NCI-H2171 (cell line): Measurements from ENCODE around the gene PSG5.
"Not testable (repeated sequence)": the region's sequence is repeated elsewhere in the genome, so short reads cannot be mapped to it uniquely, and the experiment has no call there.

ENCODE experiments used
- DNase-seq: peaks from one replicate; lab custom pipeline; 2025; lab: John Stamatoyannopoulos, UW

PSG5 gene

GRCh38 chr19:43186311-43186935, at the start of gene PSG5:
TSS of gene PSG5 (minus strand) at chr19:43186536. CDS start at chr19:43186405, 131 bp downstream.
- not testable (repeated sequence) for DNase-seq

DNA sequence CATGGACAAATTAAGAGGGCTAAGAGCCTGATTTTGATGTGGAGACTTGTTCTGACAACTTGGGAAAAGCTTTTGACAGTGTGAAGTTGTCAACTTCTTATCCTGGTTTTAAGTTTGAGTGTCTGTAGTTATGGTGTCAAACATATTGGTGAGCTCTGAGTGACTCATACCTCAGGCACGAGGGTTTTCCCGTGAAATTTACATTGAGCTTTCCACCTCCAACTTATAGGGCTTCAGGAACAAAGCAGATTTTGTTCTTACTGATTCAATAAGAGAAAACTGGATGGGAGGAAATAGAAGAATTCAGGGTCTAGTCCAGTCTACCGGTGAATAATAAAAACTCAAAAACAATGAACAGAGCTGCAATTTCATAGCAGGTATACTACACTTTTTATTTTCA, 49.4 kb upstream of the PSG5 start:
- not testable (repeated sequence) for DNase-seq

DNA sequence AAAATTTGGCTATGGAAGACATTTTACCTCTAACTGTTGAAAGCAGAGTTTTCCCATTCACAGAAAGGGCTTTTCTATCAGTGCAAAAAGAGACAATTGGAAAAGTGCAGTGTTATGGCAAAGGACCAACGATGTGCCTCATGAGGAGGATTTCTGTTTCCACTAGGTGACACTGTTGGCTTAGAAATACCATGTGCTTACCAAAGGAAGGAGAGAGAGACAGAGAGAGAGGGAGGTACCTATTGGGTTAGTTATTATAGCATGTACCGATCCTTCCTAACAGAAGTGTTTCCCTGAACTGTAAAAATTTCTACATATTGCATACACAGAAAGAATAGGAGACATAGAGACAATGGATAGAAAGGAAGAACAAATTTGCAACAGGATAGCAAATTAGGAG, 43.0 kb upstream of the PSG5 start:
- DNase-seq, result no peak

- not testable (repeated sequence) for DNase-seq
Measured at GRCh38 chr19:43228730-43229129, 42.4 kb upstream of the PSG5 start.

GRCh38 chr19:43226986-43227385, 40.6 kb upstream of the PSG5 start:
- not testable (repeated sequence) for DNase-seq

GRCh38 chr19:43224855-43225253, 38.5 kb upstream of the PSG5 start:
- DNase-seq, result no peak

- not testable (repeated sequence) for DNase-seq
Measured at GRCh38 chr19:43224201-43224854, 38.0 kb upstream of the PSG5 start.

- DNase-seq, result not testable (repeated sequence)
Measured at GRCh38 chr19:43221891-43222290, 35.6 kb upstream of the PSG5 start.

GRCh38 chr19:43219136-43219535, 32.8 kb upstream of the PSG5 start:
- DNase-seq, result not testable (repeated sequence)

DNA sequence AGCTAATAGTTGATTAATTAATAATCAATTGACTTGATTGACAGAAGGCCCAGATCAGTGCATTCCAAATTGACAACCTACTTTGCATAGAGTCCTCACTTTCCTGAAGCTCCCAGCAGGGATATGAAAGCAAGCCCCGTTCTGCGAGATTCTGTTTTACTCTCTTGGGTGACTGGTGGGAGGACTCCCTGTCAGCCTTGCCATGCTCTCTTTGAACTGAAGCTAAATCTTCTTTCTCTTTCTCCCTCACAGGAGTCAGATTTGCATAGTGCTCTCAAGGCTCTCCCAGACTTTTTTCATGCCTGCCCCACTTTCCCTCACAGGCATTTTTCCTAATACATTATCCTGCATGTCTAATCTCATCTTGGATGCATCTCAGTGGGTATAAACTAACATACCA, 29.5 kb upstream of the PSG5 start:
- not testable (repeated sequence) for DNase-seq

GRCh38 chr19:43207991-43208390, 21.7 kb upstream of the PSG5 start:
- DNase-seq, result no peak

DNA sequence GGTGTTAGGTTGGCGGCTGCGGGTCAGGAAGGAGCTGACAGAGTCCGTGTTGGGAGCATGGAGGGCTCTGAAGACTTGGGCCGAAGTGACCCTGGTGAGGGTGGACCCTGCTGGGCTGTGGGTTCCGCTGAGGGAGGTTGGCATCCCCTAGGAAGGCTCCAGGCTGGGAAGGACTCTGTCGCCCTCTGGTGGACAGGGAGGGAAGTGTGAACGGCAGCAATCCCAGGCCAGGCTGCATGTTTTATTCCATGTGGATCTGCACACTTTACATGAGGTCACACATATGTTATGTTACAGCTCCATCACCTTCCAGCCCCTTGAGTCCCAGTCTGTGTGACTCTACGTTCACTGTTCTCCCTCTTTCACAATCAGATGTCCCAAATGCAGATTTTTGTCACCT, 20.8 kb upstream of the PSG5 start:
- not testable (repeated sequence) for DNase-seq

- DNase-seq, result not testable (repeated sequence)
Measured at GRCh38 chr19:43205471-43206105, 19.3 kb upstream of the PSG5 start, which contains the start of gene PSG4. TSS of gene PSG4 (minus strand) at chr19:43205638. CDS start at chr19:43205536, 102 bp downstream.

- not testable (repeated sequence) for DNase-seq
Measured at GRCh38 chr19:43203611-43204010, 17.3 kb upstream of the PSG5 start.

DNA sequence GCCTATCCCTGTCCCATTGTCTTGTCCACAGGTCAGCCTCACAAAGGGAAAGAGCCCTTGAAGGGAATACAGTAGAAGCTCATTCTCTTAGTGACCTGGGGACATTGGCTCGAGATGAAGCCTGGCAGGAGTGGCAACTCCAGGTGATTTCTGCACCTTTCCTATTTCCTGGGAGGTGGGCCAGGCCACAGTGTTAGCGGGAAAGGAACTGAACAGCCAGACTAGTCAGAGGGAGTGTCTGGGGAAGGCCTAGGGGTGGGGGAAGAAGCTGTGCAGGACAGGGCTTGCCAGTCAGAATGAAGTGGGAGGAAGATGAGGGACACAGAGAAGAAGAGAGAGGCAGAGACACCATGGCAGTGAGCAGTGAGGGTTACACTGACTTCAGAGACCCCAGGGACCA, 15.6 kb upstream of the PSG5 start:
- not testable (repeated sequence) for DNase-seq

- not testable (repeated sequence) for DNase-seq
Measured at GRCh38 chr19:43201337-43201801, 15.0 kb upstream of the PSG5 start.

GRCh38 chr19:43198686-43199419, 12.5 kb upstream of the PSG5 start:
- not testable (repeated sequence) for DNase-seq

DNA sequence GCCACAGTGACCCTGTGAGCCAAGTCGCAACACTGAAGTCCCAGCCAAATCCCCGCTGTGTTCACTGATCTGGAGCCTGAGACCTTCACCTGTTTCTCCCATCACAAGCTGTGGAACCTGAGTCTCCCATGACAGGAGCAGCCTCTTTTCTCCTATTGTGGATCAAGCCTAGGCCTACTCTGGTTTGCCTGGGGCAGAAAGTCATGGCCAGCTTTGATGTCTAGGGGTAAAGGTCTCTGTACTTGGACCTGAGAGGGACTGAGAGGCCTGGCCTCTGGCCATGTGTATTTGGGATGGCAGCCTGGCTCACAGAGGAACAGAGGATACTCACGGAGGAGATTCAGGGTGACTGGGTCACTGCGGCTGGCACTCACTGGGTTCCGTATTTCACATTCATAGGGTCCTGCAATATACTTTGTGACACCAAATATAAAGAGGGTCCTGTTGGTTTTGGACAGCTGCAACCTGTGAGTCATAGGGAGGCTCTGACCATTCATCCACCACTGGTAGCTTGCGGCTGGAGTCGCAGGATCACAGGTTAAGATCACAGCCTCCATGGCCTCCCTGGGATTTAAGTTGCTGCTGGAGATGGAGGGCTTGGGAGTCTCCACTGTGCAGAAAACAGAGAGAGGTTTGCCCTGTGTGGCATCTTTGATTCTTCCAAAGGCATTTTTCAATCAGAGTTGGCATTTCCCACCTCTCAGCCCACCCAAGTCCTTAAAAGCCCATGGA, 11.5 kb upstream of the PSG5 start:
- not testable (repeated sequence) for DNase-seq

- DNase-seq, result not testable (repeated sequence)
Measured at GRCh38 chr19:43194397-43194796, 8.1 kb upstream of the PSG5 start.

DNA sequence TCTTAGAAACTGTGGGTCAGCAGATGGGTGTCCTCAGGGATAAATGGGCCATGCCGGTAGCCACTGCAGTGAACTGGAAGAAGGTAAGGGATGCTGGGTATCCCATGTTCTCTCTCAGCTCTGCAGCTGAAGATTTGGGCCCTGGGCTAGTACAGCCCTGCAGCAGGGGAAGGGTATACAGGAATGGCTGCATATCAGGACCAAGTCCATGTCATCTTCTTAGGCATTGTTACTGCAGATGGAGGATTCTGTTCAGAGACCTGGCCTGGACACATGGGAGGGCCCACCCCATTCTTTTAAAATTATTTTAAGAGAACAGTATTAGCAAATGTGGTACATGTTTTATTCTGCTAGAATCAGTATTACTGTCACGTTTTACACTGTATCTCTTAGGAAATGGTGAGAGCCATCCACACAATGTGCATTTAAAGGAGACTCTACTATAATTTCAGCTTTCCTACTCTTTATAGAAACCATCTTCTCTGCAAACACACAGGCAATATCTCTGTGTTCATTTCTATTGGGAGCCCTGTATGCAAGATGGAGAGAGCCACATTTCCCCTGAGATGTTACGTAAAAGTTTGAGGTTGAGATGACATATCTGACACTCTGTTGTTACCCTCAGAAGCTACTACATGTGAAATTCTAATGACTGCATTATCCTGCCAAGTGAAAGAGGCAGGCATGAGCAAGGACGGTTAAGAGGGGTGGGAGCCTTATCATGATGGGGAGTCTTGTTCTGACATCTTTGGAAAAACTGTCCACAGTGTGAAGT, 6.2 kb upstream of the PSG5 start:
- not testable (repeated sequence) for DNase-seq

DNA sequence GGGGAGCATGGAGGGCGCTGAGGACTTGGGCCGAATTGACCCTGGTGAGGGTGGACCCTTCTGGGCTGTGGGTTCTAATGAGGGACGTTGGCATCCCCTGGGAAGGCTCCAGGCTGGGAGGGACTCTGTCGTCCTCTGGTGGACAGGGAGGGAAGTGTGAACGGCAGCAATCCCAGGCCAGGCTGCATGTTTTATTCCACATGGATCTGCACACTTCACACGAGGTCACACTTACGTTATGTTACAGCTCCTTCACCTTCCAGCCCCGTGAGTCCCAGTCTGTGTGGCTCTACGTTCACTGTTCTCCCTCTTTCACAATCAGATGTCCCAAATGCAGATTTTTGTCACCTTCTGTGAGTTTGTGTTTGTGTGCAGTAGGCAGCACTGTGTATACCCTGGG, 1.8 kb upstream of the PSG5 start:
- not testable (repeated sequence) for DNase-seq
